Measurements from ENCODE around the gene MB21D2. TPM values are rescaled to one million over a fixed set of nuclear protein-coding genes. Genes with fewer than 3 reads are reported as not detected.

The MB21D2 gene
- total RNA-seq, 1 experiment from 2014 or later: 2.8 TPM

DNA sequence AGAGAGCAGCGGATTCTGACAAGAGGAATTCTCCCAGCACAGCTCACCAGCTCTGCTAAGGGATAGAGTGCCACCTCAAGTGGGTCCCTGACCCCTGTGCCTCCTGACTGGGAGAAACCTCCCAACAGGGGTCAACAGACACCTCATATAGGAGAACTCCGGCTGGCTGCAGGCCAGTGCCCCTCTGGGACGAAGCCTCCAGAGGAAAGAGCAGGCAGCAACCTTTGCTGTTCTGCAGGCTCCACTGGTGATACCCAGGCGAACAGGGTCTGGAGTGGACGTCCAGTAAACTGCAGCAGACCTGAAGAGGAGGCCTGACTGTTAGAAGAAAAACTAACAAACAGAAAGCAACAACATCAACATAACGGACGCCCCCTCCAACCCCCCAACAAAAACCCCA lies 159.0 kb downstream of the MB21D2 start (continued):
- TF ChIP-seq RAD21 (IDR thresholded peaks at IDR 0.05; ENCODE audit: low read depth) (no peak), ZFX (IDR thresholded peaks at IDR 0.05) (no peak), EZH2 (IDR thresholded peaks at IDR 0.05) (no peak), SRF (IDR thresholded peaks at IDR 0.05; ENCODE audit: low read depth) (no peak), EZH2phosphoT487 (IDR thresholded peaks at IDR 0.05; ENCODE audit: borderline replicate concordance) (no peak), CBX3 (IDR thresholded peaks at IDR 0.05; ENCODE audit: low read depth) (no peak), POLR2A (IDR thresholded peaks at IDR 0.05; ENCODE audit: borderline replicate concordance, extremely low read depth, insufficient read depth, insufficient read length) (no peak), ELF1 (IDR thresholded peaks at IDR 0.05; ENCODE audit: borderline replicate concordance, low read depth) (no peak), TCF7L2 (IDR thresholded peaks at IDR 0.05; ENCODE audit: borderline replicate concordance, extremely low read depth, insufficient read depth, insufficient read length) (no peak), SP1 (IDR thresholded peaks at IDR 0.05; ENCODE audit: low read depth) (no peak), JUND (IDR thresholded peaks at IDR 0.05) (no peak)

- no peaks in the 10 kb centered on the region for H3K9me3 ChIP-seq (ENCODE audit: control insufficient read depth in 1 of 2, insufficient read depth in 1 of 2, low read depth in 1 of 2, low read length in 2 of 2)
- H3K36me3 ChIP-seq (ENCODE audit: control insufficient read depth in 1 of 2, insufficient read depth in 2 of 2, low read length in 2 of 2): no peaks in the 10 kb centered on the region
- no peaks in the 10 kb centered on the region; the same call in 1 of the 2 replicates for H4K20me1 ChIP-seq (ENCODE audit: insufficient read depth)
- H3K27me3 ChIP-seq (ENCODE audit: insufficient read depth, low read length): peaks cover 22% of the 10 kb centered on the region
- no peak overlapping the region for H3K27ac ChIP-seq (ENCODE audit: low read depth, low read length)
- no peak for DNase-seq (ENCODE audit: low read depth, low spot score)
- no peaks in the 10 kb centered on the region for H3K79me2 ChIP-seq (ENCODE audit: insufficient read depth, low read length)
- no peak overlapping the region for H2AFZ ChIP-seq (ENCODE audit: low read depth, low read length, poor library complexity, severe bottlenecking)
- no peak for ATAC-seq
- no peak overlapping the region for H3K9ac ChIP-seq (ENCODE audit: low read length)
- no peaks in the 10 kb centered on the region for H3K4me1 ChIP-seq (ENCODE audit: control insufficient read depth in 1 of 2, insufficient read depth in 2 of 2, low read length in 2 of 2)
- POLR2A ChIA-PET: no interaction called here
- no peaks in the 10 kb centered on the region for H3K9me2 ChIP-seq (ENCODE audit: insufficient read depth)
- BruUV-seq (replicated peaks): no TSS peak
- CTCF ChIA-PET: no interaction called here
- RAD21 ChIA-PET (ENCODE audit: low non-redundant PET in 1 of 2, low total read pairs in 2 of 2, uncharacterized antibody in 2 of 2, unreplicated experiment in 2 of 2): no interaction called here
- no peak overlapping the region for H3K4me3 ChIP-seq (replicated peaks in 1 of 2; ENCODE audit: low read depth in 1 of 2, low read length in 2 of 2)
- no peak overlapping the region for H3K4me2 ChIP-seq (ENCODE audit: low read length)
- intact Hi-C loops (cut with micrococcal nuclease): no loop called here
- TF ChIP-seq, protein P1, sequence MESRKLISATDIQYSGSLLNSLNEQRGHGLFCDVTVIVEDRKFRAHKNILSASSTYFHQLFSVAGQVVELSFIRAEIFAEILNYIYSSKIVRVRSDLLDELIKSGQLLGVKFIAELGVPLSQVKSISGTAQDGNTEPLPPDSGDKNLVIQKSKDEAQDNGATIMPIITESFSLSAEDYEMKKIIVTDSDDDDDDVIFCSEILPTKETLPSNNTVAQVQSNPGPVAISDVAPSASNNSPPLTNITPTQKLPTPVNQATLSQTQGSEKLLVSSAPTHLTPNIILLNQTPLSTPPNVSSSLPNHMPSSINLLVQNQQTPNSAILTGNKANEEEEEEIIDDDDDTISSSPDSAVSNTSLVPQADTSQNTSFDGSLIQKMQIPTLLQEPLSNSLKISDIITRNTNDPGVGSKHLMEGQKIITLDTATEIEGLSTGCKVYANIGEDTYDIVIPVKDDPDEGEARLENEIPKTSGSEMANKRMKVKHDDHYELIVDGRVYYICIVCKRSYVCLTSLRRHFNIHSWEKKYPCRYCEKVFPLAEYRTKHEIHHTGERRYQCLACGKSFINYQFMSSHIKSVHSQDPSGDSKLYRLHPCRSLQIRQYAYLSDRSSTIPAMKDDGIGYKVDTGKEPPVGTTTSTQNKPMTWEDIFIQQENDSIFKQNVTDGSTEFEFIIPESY (IDR thresholded peaks at IDR 0.05; ENCODE audit: extremely low read depth, insufficient replicate concordance, low read length): no peak
- no peak for TF ChIP-seq POLR2A (IDR thresholded peaks at IDR 0.05; ENCODE audit: borderline replicate concordance, extremely low read depth, insufficient read depth, insufficient read length)
- TF ChIP-seq YY1 (IDR thresholded peaks at IDR 0.05; ENCODE audit: extremely low read depth, insufficient replicate concordance, low read depth, low read length): no peak
- TF ChIP-seq EGR1 (IDR thresholded peaks at IDR 0.05; ENCODE audit: low read depth): no peak
- no peak for TF ChIP-seq RAD21 (IDR thresholded peaks at IDR 0.05; ENCODE audit: low read depth)
- no peak for TF ChIP-seq EZH2 (IDR thresholded peaks at IDR 0.05)
- TF ChIP-seq SRF (IDR thresholded peaks at IDR 0.05; ENCODE audit: low read depth): no peak
- no peak for TF ChIP-seq CBX3 (IDR thresholded peaks at IDR 0.05; ENCODE audit: low read depth)
- TF ChIP-seq REST (IDR thresholded peaks at IDR 0.05; ENCODE audit: low read depth): no peak
- TF ChIP-seq TCF7L2 (IDR thresholded peaks at IDR 0.05; ENCODE audit: borderline replicate concordance, extremely low read depth, insufficient read depth, insufficient read length): no peak
- no peak for TF ChIP-seq JUND (IDR thresholded peaks at IDR 0.05)
- TF ChIP-seq, protein P2, sequence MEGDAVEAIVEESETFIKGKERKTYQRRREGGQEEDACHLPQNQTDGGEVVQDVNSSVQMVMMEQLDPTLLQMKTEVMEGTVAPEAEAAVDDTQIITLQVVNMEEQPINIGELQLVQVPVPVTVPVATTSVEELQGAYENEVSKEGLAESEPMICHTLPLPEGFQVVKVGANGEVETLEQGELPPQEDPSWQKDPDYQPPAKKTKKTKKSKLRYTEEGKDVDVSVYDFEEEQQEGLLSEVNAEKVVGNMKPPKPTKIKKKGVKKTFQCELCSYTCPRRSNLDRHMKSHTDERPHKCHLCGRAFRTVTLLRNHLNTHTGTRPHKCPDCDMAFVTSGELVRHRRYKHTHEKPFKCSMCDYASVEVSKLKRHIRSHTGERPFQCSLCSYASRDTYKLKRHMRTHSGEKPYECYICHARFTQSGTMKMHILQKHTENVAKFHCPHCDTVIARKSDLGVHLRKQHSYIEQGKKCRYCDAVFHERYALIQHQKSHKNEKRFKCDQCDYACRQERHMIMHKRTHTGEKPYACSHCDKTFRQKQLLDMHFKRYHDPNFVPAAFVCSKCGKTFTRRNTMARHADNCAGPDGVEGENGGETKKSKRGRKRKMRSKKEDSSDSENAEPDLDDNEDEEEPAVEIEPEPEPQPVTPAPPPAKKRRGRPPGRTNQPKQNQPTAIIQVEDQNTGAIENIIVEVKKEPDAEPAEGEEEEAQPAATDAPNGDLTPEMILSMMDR (IDR thresholded peaks at IDR 0.05 in 2 of 3, conservative IDR thresholded peaks at IDR 0.05 in 1 of 3; ENCODE audit: borderline replicate concordance in 1 of 3, insufficient read depth in 1 of 3, low read depth in 2 of 3, low read length in 2 of 3): no peak
- no peak for TF ChIP-seq ZNF274 (IDR thresholded peaks at IDR 0.05; ENCODE audit: low read depth, low read length)
- no peak for TF ChIP-seq FOSL1 (IDR thresholded peaks at IDR 0.05; ENCODE audit: low read depth)
- TF ChIP-seq, protein P3, sequence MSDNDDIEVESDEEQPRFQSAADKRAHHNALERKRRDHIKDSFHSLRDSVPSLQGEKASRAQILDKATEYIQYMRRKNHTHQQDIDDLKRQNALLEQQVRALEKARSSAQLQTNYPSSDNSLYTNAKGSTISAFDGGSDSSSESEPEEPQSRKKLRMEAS (IDR thresholded peaks at IDR 0.05): no peak
Observed at GRCh38 chr3:192751148-192751547, 166.5 kb downstream of the MB21D2 start.

Measured in HCT116 (cell line).